LNCAP (cell line): Measurements from ENCODE around the gene YPEL3.
A peak's percentile ranks its signal among the peaks of the same experiment; 100 is the strongest.

Experiments
- TF ChIP-seq, protein P1 (sequence below): fragments of 450-650 bp; IDR thresholded peaks from 2 replicates; pipeline ENCODE4 v1.5.1; 2017; ENCODE audit warnings: mild to moderate bottlenecking

YPEL3 gene

GRCh38 chr16:30060836-30061554, 35.0 kb downstream of the YPEL3 start:
- TF ChIP-seq, protein P1, sequence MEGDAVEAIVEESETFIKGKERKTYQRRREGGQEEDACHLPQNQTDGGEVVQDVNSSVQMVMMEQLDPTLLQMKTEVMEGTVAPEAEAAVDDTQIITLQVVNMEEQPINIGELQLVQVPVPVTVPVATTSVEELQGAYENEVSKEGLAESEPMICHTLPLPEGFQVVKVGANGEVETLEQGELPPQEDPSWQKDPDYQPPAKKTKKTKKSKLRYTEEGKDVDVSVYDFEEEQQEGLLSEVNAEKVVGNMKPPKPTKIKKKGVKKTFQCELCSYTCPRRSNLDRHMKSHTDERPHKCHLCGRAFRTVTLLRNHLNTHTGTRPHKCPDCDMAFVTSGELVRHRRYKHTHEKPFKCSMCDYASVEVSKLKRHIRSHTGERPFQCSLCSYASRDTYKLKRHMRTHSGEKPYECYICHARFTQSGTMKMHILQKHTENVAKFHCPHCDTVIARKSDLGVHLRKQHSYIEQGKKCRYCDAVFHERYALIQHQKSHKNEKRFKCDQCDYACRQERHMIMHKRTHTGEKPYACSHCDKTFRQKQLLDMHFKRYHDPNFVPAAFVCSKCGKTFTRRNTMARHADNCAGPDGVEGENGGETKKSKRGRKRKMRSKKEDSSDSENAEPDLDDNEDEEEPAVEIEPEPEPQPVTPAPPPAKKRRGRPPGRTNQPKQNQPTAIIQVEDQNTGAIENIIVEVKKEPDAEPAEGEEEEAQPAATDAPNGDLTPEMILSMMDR, result no peak

DNA sequence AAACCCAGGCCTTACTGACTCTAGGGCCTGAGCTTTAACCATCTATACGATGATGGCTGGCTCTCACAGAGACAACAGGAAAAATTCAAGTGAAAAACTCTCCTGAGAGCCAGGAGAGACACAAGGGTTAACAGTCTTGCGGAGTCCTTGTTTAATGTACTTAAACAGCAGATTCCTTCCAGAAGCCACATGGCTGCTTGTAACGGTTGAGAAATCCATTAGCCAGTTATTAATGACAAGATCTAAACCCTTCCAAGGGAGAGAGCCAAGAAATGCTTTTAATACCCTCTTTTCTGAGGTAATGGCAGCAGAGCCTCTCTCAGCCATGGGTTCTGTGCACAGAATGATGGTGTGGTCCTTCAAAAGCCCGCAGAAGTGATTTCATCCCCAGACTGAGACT, 35.7 kb downstream of the YPEL3 start:
- TF ChIP-seq, protein P1, result no peak

DNA sequence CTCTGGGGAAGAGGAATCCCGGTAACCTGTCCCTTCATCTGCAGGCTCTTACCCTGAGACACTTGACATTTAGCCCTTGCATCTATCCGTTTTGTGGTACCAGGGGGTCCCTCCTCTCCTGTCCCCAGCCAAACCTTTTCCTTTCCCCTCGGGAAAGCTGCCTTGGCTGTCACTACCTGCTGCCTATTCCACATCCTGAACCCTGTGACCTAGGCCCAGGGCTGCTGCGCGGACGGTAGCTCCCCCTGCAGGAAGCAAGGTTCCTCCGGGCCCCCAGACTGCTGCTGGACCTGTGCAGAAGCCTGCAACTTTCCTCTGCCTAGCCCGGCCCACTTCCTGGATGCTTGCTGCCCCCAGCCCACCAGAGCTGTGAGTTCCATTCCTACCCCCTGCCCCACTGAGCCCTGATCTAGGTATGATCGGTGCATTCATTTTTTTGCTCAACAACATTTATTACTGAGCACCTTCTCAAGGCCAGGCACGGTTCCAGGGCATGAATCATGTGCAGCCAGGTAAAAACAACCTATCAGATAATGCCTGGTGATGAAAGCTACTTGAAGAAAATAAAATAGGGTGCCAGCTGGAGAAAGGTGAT, 41.0 kb downstream of the YPEL3 start:
- TF ChIP-seq, protein P1, result peak; percentile 41; the same call in 1 of the 2 replicates

GRCh38 chr16:30054451-30054850, 41.6 kb downstream of the YPEL3 start:
- TF ChIP-seq, protein P1, result no peak

- TF ChIP-seq, protein P1, result no peak
Measured at GRCh38 chr16:30053376-30054015, 42.5 kb downstream of the YPEL3 start.

- TF ChIP-seq, protein P1, result no peak
Measured at GRCh38 chr16:30052671-30053372, 43.2 kb downstream of the YPEL3 start.

- TF ChIP-seq, protein P1, result no peak
Measured at GRCh38 chr16:30051518-30051917, 44.5 kb downstream of the YPEL3 start.
